Measurements from ENCODE around the gene WDR59.

Gene WDR59

GRCh38 chr16:74903901-74904678 lies 80.8 kb downstream of the WDR59 start:
- no peak for DNase-seq (ENCODE audit: low read depth)

- no peak for DNase-seq (ENCODE audit: low read depth)
These were observed 81.8 kb downstream of the WDR59 start for GRCh38 chr16:74903120-74903519.

- DNase-seq (ENCODE audit: low read depth) = no peak
These were observed 82.8 kb downstream of the WDR59 start for GRCh38 chr16:74902161-74902560.

- no peak for DNase-seq (ENCODE audit: low read depth)
These were observed 83.3 kb downstream of the WDR59 start for GRCh38 chr16:74901606-74902005.

- DNase-seq (ENCODE audit: low read depth) = no peak
These were observed 85.1 kb downstream of the WDR59 start for GRCh38 chr16:74899816-74900215.

GRCh38 chr16:74898659-74899058 lies 86.3 kb downstream of the WDR59 start:
- DNase-seq (ENCODE audit: low read depth) = no peak

GRCh38 chr16:74896389-74897370 lies 88.2 kb downstream of the WDR59 start:
- DNase-seq (ENCODE audit: low read depth) = peak; percentile 89

GRCh38 chr16:74893541-74893940 lies 91.4 kb downstream of the WDR59 start:
- no peak for DNase-seq (ENCODE audit: low read depth)

GRCh38 chr16:74892574-74893461 lies 92.1 kb downstream of the WDR59 start:
- DNase-seq (ENCODE audit: low read depth) = no peak

- DNase-seq (ENCODE audit: low read depth) = no peak
These were observed 96.0 kb downstream of the WDR59 start for GRCh38 chr16:74888888-74889287.

- DNase-seq (ENCODE audit: low read depth) = no peak
These were observed 96.6 kb downstream of the WDR59 start for GRCh38 chr16:74888232-74888862.

GRCh38 chr16:74887084-74887483 lies 97.8 kb downstream of the WDR59 start:
- DNase-seq (ENCODE audit: low read depth) = no peak

- DNase-seq (ENCODE audit: low read depth) = no peak
These were observed 107.2 kb downstream of the WDR59 start for GRCh38 chr16:74877706-74878105.

- no peak for DNase-seq (ENCODE audit: low read depth)
These were observed 109.9 kb downstream of the WDR59 start for GRCh38 chr16:74874912-74875546.

- no peak for DNase-seq (ENCODE audit: low read depth)
These were observed 110.8 kb downstream of the WDR59 start for GRCh38 chr16:74874123-74874522.

- DNase-seq (ENCODE audit: low read depth) = no peak
These were observed 112.6 kb downstream of the WDR59 start for GRCh38 chr16:74872302-74872701.

GRCh38 chr16:74871608-74872007 lies 113.3 kb downstream of the WDR59 start:
- DNase-seq (ENCODE audit: low read depth) = no peak

- peak; percentile 69 for DNase-seq (ENCODE audit: low read depth)
These were observed 116.4 kb downstream of the WDR59 start for GRCh38 chr16:74868501-74868900.

- no peak for DNase-seq (ENCODE audit: low read depth)
These were observed 116.9 kb downstream of the WDR59 start for GRCh38 chr16:74868035-74868434.

- no peak for DNase-seq (ENCODE audit: low read depth)
These were observed 117.6 kb downstream of the WDR59 start for GRCh38 chr16:74867281-74867849.
